Thoracic aorta (tissue), 2 donors: Measurements from ENCODE around the gene BMPR1A. TPM values are rescaled to one million over a fixed set of nuclear protein-coding genes. Genes with fewer than 3 reads are reported as not detected.

Source experiments
- ATAC-seq: fragments of 150-250 bp; one replicate; pipeline ENCODE4 v1.8.0; 2017; ENCODE audit warnings: low read depth; ENCODE audit not compliant: insufficient number of reproducible peaks, low FRiP score
- DNase-seq: peaks from one replicate; pipeline ENCODE4 v3.0.0-alpha.2; 2020; ENCODE audit warnings: low spot score
- H3K27ac ChIP-seq, 2 donors: fragments of 200-600 bp; sonication (generic); 1 replicate in 1 of 2; 2 replicates in 1 of 2; pipeline ENCODE4 v1.5.1; 2016; ENCODE audit warnings: mild to moderate bottlenecking in 2 of 2, moderate library complexity in 2 of 2
- H3K27me3 ChIP-seq: fragments of 200-600 bp; sonication (generic); replicated peaks from 2 replicates; pipeline ENCODE4 v1.6.0; 2016; ENCODE audit warnings: mild to moderate bottlenecking; ENCODE audit not compliant: insufficient read depth
- H3K36me3 ChIP-seq: fragments of 200-600 bp; sonication (generic); one replicate; pipeline ENCODE4 v1.5.1; 2016
- H3K4me1 ChIP-seq, 2 donors: fragments of 200-600 bp; sonication (generic); 1 replicate in 1 of 2; 2 replicates in 1 of 2; pipeline versions ENCODE4 v1.5.1 to v1.6.0; 2016; ENCODE audit warnings: low read depth in 2 of 2, mild to moderate bottlenecking in 1 of 2; ENCODE audit not compliant: control insufficient read depth in 1 of 2
- H3K4me3 ChIP-seq: fragments of 200-600 bp; sonication (generic); 2 replicates; pipeline ENCODE4 v1.5.1; 2016; ENCODE audit warnings: mild to moderate bottlenecking
- H3K9me3 ChIP-seq: fragments of 200-600 bp; sonication (generic); 2 replicates; pipeline ENCODE4 v1.5.1; 2016
- CTCF ChIP-seq: fragments of 200-600 bp; sonication (generic); IDR thresholded peaks from one replicate; pipeline ENCODE4 v1.5.1; 2019; ENCODE audit warnings: antibody characterized with exemption
- total RNA-seq, 2 donors: library from RNA; depleted of rRNA; stranded (reverse); fragments of >200 nt; gene quantifications; one replicate each; pipeline versions ENCODE4 v1.1.0 to v1.2.3, GENCODE V29; 2016

The BMPR1A gene
- total RNA-seq, 2 donors from 2014 or later = 69.0 to 130 TPM

- no peak overlapping the region for H3K4me3 ChIP-seq
- H3K9me3 ChIP-seq = no peaks in the 10 kb centered on the region
- DNase-seq = no peak
- no peak overlapping the region for H3K27ac ChIP-seq
- no peaks in the 10 kb centered on the region for H3K36me3 ChIP-seq
- TF ChIP-seq CTCF = no peak
- H3K27me3 ChIP-seq = no peaks in the 10 kb centered on the region
- no peak for ATAC-seq
- H3K4me1 ChIP-seq = peaks cover 22 to 70% of the 10 kb centered on the region in 2 donors
Observed at GRCh38 chr10:86825366-86825765, 68.9 kb downstream of the BMPR1A start.

- Histone ChIP-seq H3K27me3 (no peaks in the 10 kb centered on the region), H3K9me3 (no peaks in the 10 kb centered on the region), H3K4me1 (peaks cover 20 to 72% of the 10 kb centered on the region in 2 donors), H3K4me3 (no peak overlapping the region), H3K27ac (no peak overlapping the region), H3K36me3 (no peaks in the 10 kb centered on the region)
- no peak for DNase-seq
- TF ChIP-seq CTCF = no peak
- no peak for ATAC-seq
Observed at GRCh38 chr10:86827639-86828038, 71.2 kb downstream of the BMPR1A start.

GRCh38 chr10:86828145-86828544 is 71.7 kb downstream of the BMPR1A start:
- Histone ChIP-seq H3K4me1 (peaks cover 24 to 72% of the 10 kb centered on the region in 2 donors), H3K9me3 (no peaks in the 10 kb centered on the region), H3K36me3 (no peaks in the 10 kb centered on the region), H3K4me3 (no peak overlapping the region), H3K27ac (no peak overlapping the region), H3K27me3 (no peaks in the 10 kb centered on the region)
- ATAC-seq (no peak), DNase-seq (no peak)
- no peak for TF ChIP-seq CTCF

GRCh38 chr10:86829472-86829871 is 73.1 kb downstream of the BMPR1A start:
- Histone ChIP-seq H3K9me3 (no peaks in the 10 kb centered on the region), H3K27me3 (no peaks in the 10 kb centered on the region), H3K36me3 (no peaks in the 10 kb centered on the region), H3K4me3 (no peak overlapping the region), H3K4me1 (peaks cover 37 to 80% of the 10 kb centered on the region in 2 donors), H3K27ac (peak overlapping the region; percentile 36 to 60)
- ATAC-seq (peak; percentile 49), DNase-seq (no peak)
- TF ChIP-seq CTCF = no peak

- H3K4me3 ChIP-seq = no peak overlapping the region
- ATAC-seq (no peak), DNase-seq (no peak)
- H3K9me3 ChIP-seq = no peaks in the 10 kb centered on the region
- TF ChIP-seq CTCF = no peak
- H3K27me3 ChIP-seq = no peaks in the 10 kb centered on the region
- no peaks in the 10 kb centered on the region for H3K36me3 ChIP-seq
- H3K4me1 ChIP-seq = peaks cover 43 to 85% of the 10 kb centered on the region in 2 donors
- peak overlapping the region; percentile 36 to 60 for H3K27ac ChIP-seq
Observed at GRCh38 chr10:86830043-86830591, 73.7 kb downstream of the BMPR1A start.
